PFSK-1 (cell line): ENCODE results near the gene TSPAN14.

Experiments used
- FOXP2 ChIP-seq: optimal IDR thresholded peaks from 2 replicates; pipeline ENCODE3; 2011; ENCODE audit warnings: borderline replicate concordance, control low read depth, inconsistent platforms; ENCODE audit not compliant: insufficient read depth; ENCODE audit errors: extremely low read length, extremely low read depth
- POLR2AphosphoS5 ChIP-seq: IDR thresholded peaks from 2 replicates; pipeline ENCODE4 v1.6.1; 2012; ENCODE audit warnings: low read depth, mild to moderate bottlenecking, control low read depth, low read length, moderate library complexity
- REST ChIP-seq, 2 experiments: IDR thresholded peaks; 2 replicates each; pipeline versions ENCODE4 v1.6.1 to v1.8.0; 2011 to 2012; ENCODE audit warnings: low read depth in 2 of 2, low read length in 2 of 2, control low read depth in 1 of 2, inconsistent platforms in 1 of 2, mild to moderate bottlenecking in 1 of 2, moderate library complexity in 1 of 2; ENCODE audit not compliant: insufficient read depth in 1 of 2
- SIN3A ChIP-seq: IDR thresholded peaks from 2 replicates; pipeline ENCODE4 v1.6.1; 2012; ENCODE audit warnings: mild to moderate bottlenecking, low read length, moderate library complexity, borderline replicate concordance; ENCODE audit not compliant: insufficient read depth
- TAF1 ChIP-seq: IDR thresholded peaks from 2 replicates; pipeline ENCODE4 v1.6.1; 2012; ENCODE audit warnings: low read length, control low read depth, borderline replicate concordance; ENCODE audit not compliant: insufficient read depth

The TSPAN14 gene

GRCh38 chr10:80444646-80445319, 9.3 kb upstream of the TSPAN14 start:
- TF ChIP-seq POLR2AphosphoS5 = no peak
- no peak for TF ChIP-seq FOXP2
- TF ChIP-seq REST (IDR thresholded peaks at IDR 0.05; ENCODE audit: insufficient read depth in 1 of 2, low read depth in 2 of 2, low read length in 2 of 2) = no peak
- TF ChIP-seq SIN3A = no peak
- TF ChIP-seq TAF1 = no peak

- TF ChIP-seq POLR2AphosphoS5 (no peak), SIN3A (no peak), FOXP2 (no peak), TAF1 (no peak), REST (IDR thresholded peaks at IDR 0.05; ENCODE audit: insufficient read depth in 1 of 2, low read depth in 2 of 2, low read length in 2 of 2) (no peak)
These were observed 6.5 kb upstream of the TSPAN14 start for GRCh38 chr10:80447436-80448190.

GRCh38 chr10:80448209-80448942, 5.7 kb upstream of the TSPAN14 start:
- TF ChIP-seq SIN3A (no peak), FOXP2 (no peak), REST (IDR thresholded peaks at IDR 0.05; ENCODE audit: insufficient read depth in 1 of 2, low read depth in 2 of 2, low read length in 2 of 2) (no peak), POLR2AphosphoS5 (no peak), TAF1 (no peak)

GRCh38 chr10:80449520-80449919, 4.6 kb upstream of the TSPAN14 start:
- TF ChIP-seq REST (IDR thresholded peaks at IDR 0.05; ENCODE audit: insufficient read depth in 1 of 2, low read depth in 2 of 2, low read length in 2 of 2) (no peak), SIN3A (no peak), TAF1 (no peak), FOXP2 (no peak), POLR2AphosphoS5 (no peak)
